KOPT-K1 (cell line): ENCODE data around the gene UBIAD1.

Experiments
- H3K27ac ChIP-seq: fragments of 200-600 bp; sonication (generic); 2 replicates; pipeline ENCODE4 v1.5.1; 2016; ENCODE audit warnings: antibody characterized with exemption, mild to moderate bottlenecking, low read depth, low read length; ENCODE audit not compliant: poor library complexity, severe bottlenecking
- H3K36me3 ChIP-seq: fragments of 200-600 bp; sonication (generic); 2 replicates; pipeline ENCODE4 v1.5.1; 2017; ENCODE audit warnings: antibody characterized with exemption, mild to moderate bottlenecking, low read length, moderate library complexity; ENCODE audit not compliant: insufficient read depth
- H3K9me3 ChIP-seq: fragments of 200-600 bp; sonication (generic); 2 replicates; pipeline ENCODE4 v1.5.1; 2017; ENCODE audit warnings: antibody characterized with exemption, low read length, mild to moderate bottlenecking; ENCODE audit not compliant: insufficient read depth, poor library complexity, severe bottlenecking

Gene UBIAD1

GRCh38 chr1:11337580-11338073 is 64.6 kb downstream of the UBIAD1 start:
- peak overlapping the region; percentile 19 for H3K27ac ChIP-seq
- no peaks in the 10 kb centered on the region for H3K36me3 ChIP-seq
- H3K9me3 ChIP-seq = no peaks in the 10 kb centered on the region
